ENCODE data around the gene TAGLN.

Gene TAGLN

GRCh38 chr11:117251506-117251905 is 52.3 kb downstream of the TAGLN start:
- TF ChIP-seq CTCF (IDR thresholded peaks at IDR 0.05; ENCODE audit: extremely low read depth, missing control alignments): no peak
- no peak for DNase-seq (ENCODE audit: low spot score)

- no peak for DNase-seq (ENCODE audit: low spot score)
- TF ChIP-seq CTCF (IDR thresholded peaks at IDR 0.05; ENCODE audit: extremely low read depth, missing control alignments): no peak
Measured at GRCh38 chr11:117255966-117256365, 56.8 kb downstream of the TAGLN start.

GRCh38 chr11:117256573-117256972 is 57.4 kb downstream of the TAGLN start:
- DNase-seq (ENCODE audit: low spot score): no peak
- no peak for TF ChIP-seq CTCF (IDR thresholded peaks at IDR 0.05; ENCODE audit: extremely low read depth, missing control alignments)
